GM19463 (cell line): ENCODE measurements around the gene FBXO3.
"Not testable (repeated sequence)": the region's sequence is repeated elsewhere in the genome, so short reads cannot be mapped to it uniquely, and the experiment has no call there.

ENCODE experiments used
- ATAC-seq: cut with Tn5 transposase; IDR thresholded peaks from one replicate; pipeline ENCODE4 v1.9.1; 2021; ENCODE audit warnings: mild to moderate bottlenecking, moderate library complexity; ENCODE audit not compliant: unreplicated experiment

FBXO3 gene, protein sequence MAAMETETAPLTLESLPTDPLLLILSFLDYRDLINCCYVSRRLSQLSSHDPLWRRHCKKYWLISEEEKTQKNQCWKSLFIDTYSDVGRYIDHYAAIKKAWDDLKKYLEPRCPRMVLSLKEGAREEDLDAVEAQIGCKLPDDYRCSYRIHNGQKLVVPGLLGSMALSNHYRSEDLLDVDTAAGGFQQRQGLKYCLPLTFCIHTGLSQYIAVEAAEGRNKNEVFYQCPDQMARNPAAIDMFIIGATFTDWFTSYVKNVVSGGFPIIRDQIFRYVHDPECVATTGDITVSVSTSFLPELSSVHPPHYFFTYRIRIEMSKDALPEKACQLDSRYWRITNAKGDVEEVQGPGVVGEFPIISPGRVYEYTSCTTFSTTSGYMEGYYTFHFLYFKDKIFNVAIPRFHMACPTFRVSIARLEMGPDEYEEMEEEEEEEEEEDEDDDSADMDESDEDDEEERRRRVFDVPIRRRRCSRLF

GRCh38 chr11:33773987-33774735 lies at the start of gene FBXO3:
Gene FBXO3, minus strand, starts transcription at chr11:33774520. Its CDS starts 23 bp downstream, at chr11:33774497.
- ATAC-seq = peak; percentile 59

DNA sequence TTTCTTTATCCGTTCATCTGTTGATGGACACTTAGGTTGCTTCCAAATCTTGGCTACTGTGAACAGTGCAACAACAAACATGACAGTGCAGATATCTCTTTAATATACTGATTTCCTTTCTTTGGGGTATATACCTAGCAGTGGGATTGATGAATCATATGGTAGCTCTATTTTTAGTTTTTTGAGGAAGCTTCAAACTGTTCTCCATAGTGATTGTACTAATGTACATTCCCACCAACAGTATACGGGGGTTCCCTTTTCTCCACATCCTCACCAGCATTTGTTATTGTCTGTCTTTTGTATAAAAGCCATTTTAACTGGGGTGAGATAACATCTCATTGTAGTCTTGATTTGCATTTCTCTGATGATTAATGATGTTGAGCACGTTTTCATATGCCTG lies 48.7 kb upstream of the FBXO3 start:
- ATAC-seq = not testable (repeated sequence)

DNA sequence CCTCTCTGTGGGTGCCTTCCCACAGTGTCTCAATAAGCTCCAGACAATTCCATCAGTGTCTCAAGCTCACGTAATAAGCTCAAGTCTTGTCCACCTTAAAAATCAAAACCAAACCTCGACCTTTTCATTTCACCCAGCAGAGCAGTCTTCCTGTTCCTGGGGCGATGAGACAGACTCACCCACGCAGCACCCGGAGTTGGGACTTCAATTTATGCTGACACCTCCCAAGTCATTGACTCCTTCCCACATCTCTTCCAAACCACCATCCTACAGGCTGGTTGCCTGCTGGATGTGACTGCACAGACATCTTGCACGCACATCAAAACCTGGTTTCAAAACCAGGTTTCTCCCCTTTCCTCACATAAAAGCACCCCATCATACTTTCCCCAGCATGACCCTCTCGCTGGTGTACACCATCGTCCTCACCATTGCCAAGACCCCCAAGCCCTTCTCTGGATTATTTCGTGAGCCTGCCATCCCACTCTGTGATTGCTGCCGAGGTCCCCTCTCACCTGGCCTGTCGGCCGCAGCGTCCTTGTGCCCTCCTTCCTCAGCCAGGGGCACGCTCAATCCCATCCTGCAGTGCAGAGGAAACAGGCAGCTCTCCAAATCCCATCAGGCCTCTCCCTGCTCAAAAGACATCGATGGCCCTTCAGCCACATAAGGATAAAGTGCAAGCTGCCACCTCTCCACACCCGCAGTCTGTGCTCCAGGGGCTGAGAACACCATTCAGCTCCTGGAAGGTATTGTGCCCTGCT lies 45.1 kb upstream of the FBXO3 start:
- ATAC-seq = no peak

DNA sequence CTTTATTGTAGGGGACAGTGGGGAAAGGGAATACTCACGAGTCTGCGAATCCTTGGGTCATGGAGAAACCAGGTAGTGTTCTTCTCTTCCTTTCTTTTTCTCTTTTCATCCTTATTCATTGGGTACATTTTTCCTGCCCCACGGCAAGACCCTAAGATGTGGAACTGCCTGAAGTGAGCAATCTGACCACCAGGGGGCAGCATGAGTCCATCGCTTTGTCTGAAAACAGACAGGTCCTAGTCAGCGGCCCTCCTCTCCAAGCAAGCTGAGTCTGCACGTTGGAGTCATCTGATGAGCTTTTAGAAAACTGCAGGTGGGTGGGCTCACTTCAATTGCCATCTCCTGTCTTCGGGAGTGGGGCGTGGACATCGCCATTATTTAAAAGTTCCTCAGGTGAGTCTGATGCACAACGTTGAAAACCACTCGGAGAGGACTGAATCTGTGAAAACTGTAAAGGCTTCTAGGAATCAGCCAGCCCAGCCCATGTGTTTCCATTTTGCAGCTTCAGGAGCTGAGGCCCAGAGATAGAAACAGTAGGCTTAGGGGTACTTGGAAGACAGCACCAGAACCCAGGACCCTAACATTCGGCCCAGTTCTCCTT lies 34.0 kb upstream of the FBXO3 start:
- peak; percentile 79 for ATAC-seq

DNA sequence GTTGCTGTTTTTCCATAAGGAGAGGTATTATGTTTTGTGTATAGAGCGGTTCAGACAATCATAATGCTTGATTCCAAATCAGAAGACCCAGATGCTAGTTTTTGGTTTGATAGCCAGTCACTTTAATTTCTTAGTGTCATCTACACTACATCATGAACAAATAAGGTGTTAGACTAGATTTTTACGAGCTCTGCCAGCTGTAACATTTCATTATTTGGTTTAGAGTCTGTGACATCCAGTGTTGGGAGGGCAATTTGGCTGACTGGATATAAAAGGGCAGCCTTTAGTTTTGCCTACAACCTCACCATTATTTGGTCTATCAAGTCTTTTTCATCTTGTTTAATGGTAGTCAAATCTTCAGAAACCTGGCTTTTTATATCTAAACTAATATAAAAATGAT lies 30.2 kb upstream of the FBXO3 start:
- ATAC-seq = no peak

GRCh38 chr11:33802194-33802950 lies 28.1 kb upstream of the FBXO3 start:
- ATAC-seq = peak; percentile 70

GRCh38 chr11:33801821-33802193 lies 27.5 kb upstream of the FBXO3 start:
- peak; percentile 78 for ATAC-seq

DNA sequence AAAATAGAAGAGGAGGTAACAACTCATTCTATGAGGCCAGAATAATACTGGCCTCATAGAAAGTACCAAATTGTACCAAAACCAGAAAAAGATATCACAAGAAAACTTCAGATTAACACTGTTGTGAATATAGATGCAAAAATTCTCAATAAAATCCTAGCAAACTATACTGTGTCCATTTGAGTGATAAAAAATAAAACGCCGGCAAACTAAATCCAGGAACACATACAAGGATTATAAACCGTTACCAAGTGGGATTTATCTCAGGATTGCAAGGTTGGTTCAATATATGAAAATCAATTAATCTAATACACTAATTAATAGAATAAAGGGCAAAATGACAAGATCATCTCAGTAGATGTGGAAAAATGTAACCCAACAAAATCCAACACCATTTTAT lies 23.6 kb upstream of the FBXO3 start:
- ATAC-seq = no peak

- no peak for ATAC-seq
These were observed 15.7 kb upstream of the FBXO3 start for GRCh38 chr11:33790040-33790439.

- not testable (repeated sequence) for ATAC-seq
These were observed 13.8 kb upstream of the FBXO3 start for GRCh38 chr11:33788095-33788494.

DNA sequence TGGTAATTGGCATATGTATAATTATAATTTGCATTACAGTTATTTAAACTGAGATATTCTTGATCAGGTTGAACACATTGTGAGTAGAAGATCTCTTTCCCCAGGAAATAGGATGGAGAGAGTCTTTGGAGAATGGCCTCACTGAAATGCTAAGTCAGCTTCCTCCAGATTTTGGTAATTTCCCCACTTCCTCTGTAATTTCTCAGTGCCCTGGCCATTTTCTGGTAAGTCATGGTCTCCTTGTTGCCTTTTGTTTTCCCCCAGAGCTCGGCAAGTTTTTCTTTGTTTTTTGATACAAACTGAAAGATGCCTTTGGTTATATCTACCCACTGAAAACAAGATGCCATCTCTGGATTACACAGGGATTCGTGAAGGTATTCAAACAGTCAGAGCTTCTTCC lies 12.8 kb upstream of the FBXO3 start:
- ATAC-seq = no peak

- no peak for ATAC-seq
These were observed 11.3 kb upstream of the FBXO3 start for GRCh38 chr11:33785609-33786008.

DNA sequence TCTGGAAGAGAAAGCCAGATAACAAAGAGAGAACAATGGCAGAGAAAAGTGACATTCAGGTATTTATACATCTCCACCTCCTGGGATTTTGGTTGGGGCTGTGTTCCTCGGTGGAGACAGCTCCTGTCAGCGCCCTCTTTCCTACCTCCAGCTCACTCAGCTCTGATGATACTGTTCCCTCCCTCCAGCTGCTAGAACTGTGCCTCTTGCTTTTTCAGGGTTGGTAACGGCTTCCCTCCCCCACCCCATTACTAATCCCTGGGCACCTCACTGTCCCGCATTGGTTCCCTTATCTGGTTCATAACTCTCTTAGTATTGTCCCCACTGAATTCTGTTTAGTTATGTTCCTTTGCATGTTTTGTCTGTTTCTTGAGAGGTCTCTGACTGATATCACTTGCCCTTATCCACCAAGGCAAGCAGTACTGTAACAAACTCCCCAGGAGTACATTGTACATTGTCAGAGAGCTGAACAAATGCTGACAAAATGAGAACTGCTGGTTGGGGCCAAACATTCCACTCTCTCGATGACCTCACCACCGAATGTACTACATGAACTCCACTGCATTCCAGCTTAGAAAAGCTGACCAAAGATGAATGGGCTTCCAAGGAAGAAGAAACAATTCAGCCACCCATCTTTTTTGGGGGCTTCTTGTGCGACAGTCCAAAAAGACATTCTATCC lies 5.7 kb upstream of the FBXO3 start:
- no peak for ATAC-seq

DNA sequence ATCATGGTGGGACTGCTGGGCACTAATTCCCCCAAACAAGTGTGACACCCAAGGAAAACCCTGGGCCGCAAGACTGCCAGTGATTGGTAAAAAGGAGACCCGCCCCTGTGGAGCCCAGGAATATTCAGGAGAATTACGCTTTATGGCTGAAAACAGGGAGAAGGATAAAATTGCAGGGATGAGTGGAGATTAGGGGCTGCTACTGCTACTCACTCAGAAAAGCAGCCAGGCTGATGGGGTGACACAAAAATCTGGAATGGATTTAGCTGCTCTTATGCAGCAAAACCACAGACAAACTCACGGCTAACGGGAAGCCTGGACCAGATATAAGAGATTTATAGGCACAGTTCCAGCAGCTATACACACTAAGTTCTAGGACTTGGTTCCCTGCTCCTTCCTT lies 4.4 kb upstream of the FBXO3 start:
- ATAC-seq = no peak

DNA sequence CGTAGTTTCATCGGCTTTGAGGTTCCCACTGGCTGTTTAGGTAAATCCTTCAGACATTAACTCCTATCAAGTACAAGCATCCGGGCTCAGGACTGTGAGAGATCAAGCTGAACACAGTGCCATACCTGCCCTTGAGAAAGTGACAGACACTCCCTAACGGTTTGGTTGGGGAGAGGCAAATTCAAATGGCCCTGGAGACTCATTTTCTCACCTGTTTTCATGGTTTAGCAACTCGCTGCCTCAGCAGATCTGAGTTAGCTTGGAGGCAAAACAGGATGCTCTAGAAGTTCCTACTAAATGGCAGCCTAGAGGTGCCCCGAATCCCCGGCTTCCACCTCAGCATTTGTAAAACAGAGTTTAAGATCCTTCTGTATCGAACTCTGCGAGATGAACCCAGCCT lies 3.6 kb upstream of the FBXO3 start:
- no peak for ATAC-seq

DNA sequence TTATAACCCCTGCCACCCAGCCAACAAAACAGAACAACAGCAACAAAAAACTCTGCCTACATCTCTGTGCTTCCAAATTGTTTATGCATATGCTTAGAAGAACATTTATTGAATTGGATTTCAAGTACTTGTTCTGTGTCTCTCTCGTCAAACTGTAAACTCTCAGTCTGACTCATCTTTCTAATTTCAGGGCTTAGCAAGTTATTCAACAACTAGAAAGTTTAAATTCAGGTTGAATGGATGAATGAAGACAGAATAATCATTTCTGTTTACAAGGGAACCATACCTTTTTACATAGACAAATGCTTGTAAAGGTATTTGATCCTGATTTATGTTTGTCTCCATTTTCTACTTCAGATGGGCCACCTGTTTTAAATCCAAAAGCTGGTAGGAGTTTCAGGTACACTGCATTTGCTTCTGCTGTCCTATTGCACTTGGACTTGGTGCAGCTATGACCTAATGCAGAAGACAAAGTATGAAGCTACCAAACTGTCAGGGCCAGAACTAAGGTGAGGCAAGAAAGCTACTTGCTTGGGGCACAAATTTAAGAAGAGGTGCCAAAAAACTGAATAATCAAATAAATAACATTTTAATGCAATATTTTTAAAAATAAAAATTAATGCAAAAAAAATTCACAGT lies 1.6 kb upstream of the FBXO3 start:
- ATAC-seq = peak; percentile 31

- ATAC-seq = no peak
These were observed 1.1 kb upstream of the FBXO3 start for GRCh38 chr11:33775467-33775807.

- no peak for ATAC-seq
These were observed 581 bp upstream of the FBXO3 start for GRCh38 chr11:33774736-33775466.
